Measurements from ENCODE around the gene HNF4A.

- no peak for TF ChIP-seq CTCF (conservative IDR thresholded peaks at IDR 0.05)
- TF ChIP-seq EZH2 (IDR thresholded peaks at IDR 0.05; ENCODE audit: low read depth), result no peak
Measured at GRCh38 chr20:44394702-44395460, 39.4 kb downstream of the HNF4A start.

Data from PC-9 (cell line).